ENCODE results near the gene FBL.

FBL gene

GRCh38 chr19:39842693-39843435 is 3.3 kb downstream of the FBL start:
- DNase-seq (ENCODE audit: low spot score), result no peak

DNA sequence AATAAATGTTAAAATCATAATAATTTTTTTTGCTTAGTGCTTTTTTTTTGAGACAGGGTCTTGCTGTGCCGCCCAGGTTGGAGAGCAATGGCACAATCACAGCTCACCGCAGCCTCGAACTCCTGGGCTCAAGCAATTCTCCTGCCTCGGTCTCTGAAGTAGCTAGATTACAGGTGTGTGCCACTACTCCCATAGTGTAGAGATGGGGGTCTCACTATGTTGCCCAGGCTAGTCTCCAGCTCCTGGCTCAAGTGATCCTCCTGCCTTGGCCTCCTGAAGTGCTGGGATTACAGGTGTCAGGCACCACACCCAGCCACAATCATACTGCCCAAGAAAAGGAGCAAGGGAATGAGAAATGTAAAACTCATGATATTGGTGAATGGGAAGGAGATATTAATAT is 5.1 kb downstream of the FBL start:
- no peak for DNase-seq (ENCODE audit: low spot score)

DNA sequence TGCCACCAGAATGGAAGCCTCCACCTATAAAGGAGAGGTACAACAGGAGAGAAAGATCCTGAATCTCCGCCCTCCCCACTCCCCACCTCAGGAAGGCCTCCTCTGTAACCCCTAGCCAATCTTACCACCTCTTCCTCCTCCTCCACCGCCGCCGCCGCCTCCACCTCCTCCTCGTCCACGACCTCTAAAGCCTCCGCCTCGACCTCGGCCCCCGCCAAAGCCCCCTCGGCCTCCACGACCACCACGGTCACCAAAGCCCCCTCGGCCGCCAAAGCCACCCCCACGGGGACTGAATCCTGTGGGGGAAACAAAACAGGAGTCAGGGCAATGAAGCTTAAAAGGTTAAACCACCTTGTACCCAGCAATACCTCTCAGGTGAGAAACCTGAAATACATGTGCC is 5.7 kb downstream of the FBL start:
- no peak for DNase-seq (ENCODE audit: low spot score)

DNA sequence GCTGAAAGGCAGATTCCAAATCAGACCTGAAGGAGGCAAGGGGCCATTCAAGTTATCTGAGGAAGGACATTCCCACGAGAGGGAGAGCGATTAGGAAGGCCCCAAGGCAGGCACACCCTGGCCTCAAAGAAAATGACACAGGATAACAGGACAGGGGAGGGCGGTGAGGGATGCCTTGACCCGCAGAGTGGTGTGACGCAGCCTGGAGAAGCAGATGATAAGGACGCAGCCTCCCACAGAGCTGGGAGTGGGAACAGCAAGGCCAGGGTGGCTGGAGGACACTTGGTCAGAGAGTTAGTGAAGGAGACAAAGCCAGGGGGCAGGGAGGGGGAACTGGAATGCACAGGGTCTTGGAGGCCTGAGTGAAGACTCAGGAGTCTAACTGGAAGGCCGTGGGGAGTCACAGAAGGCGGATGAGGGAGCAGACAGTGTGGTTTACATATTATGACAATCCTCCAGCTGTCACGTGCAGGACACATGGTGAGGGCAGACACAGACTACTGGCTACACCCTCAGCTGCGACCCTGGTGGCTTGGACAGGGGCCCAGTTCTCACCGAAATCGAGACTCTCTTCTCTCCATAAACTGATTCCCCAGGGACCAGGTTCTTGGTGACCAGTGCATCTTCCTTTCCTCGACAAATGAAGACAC is 6.4 kb downstream of the FBL start:
- no peak for DNase-seq (ENCODE audit: low spot score)

DNA sequence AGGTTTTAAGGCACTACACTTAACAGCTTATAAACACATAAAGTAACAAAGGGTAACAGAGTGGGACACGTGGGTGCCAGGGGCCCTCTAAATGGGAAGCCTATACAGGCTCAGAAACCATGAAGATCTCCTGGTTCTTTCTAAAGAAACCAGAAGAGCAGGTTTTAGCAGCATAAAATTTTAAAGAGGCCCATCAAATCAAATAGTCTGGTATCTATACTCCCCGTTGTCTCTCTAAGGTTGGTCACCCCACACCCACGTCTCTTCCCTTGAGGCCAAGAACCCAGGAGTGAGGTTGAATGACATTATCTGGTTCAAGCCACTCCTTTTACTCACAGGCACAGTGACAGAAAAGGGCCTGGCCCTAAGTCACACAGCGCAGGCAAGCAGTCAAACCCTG is 7.6 kb downstream of the FBL start:
- no peak for DNase-seq (ENCODE audit: low spot score)

DNA sequence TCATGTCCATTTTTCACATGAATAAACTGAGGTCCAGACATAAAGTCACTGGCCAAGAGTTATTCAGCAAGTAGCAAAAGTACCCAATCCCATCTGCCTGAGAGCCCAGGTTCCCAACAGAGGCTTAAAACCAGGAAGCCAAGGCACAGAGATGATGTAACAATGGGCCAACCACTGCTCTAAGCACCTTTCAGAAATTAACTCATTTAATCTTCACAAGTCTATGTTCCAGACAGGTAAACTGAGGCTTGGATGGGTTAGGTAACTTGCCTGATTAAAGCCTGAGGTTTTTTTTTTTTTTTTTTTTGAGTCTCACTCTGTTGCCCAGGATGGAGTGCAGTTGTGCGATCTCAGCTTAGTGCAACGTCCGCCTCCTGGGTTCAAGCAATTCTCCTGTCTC is 8.2 kb downstream of the FBL start:
- DNase-seq (ENCODE audit: low spot score), result no peak

DNA sequence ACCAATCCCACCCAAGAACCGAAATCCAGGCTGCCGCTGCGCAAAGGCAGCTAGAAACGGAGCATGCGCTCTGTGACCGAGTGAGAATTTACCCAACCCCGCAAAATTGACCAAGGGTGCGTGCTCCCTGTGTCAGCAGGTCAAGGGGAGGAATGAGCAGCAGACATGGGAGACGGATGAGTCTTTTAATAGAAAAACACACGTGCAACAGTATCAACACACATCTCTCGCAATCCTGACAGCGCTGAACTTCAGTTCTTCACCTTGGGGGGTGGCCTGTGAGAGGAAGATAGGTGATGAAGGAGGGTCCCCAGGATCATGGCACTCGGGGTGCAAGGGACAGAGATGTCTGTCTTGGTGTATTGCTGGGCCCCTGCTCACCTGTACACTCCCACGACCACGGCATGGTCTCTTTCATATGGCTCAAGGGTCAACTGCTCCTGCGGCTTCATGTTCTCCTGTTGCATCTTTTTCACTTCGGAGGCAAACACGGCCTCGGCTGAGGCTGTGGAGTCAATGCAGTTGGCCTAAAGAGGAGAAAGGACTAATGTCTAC is 11.8 kb downstream of the FBL start:
- DNase-seq (ENCODE audit: low spot score), result no peak

GRCh38 chr19:39833464-39834286 is 12.5 kb downstream of the FBL start, which contains the start of gene DYRK1B:
DYRK1B (minus strand) TSS chr19:39834162; CDS start chr19:39831867, 2,295 bp downstream.
- DNase-seq (ENCODE audit: low spot score), result peak; percentile 92

DNA sequence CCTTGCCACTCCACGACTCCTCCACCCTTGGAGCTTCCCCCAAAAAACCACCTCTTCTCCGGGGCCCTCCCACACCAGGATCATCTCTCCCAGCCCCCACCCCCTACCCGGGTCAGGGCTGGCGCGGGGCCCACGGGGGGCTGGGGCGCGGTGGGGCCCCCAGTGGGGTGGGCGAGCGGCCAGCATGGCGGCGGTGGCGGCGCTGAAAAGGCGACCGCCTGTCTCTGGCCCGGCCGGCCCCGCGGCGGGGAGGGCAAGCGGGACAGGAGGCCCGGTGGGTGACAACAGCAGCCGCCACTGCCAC is 13.1 kb downstream of the FBL start:
- no peak for DNase-seq (ENCODE audit: low spot score)

DNA sequence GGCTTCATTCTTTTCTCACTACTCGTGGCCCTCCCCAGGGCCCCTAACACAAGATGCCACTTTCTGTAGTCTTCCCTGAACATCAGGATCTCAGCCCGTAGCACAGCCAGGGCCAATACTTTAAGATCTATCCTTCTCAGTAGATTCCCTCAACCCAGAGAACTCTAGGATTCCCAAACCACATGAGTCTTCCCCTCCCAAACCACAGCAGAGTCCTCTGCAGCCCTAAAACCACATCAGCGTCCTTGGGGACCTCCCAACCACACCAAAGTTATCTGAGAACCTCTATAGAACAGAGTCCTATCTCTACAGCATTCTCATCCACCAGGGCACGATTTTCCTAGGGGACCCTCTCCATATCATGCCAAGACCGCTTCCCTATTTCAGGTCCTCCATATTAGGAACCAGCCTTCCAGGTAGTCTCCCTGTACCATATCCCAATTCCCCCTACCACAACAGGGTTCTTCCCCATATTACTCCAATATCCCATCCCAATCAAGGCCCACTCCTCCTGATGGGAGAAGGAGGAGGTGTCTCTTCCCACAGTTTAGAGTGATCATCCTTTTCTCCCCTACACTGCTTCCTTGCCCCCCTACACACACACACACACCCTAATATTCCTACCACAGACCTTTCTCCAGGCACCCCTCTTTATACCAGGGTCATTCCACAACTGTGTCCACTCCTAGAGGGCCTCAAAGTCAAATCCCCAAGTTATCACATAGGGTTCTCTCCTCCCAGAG is 13.7 kb downstream of the FBL start:
- DNase-seq (ENCODE audit: low spot score), result no peak

- DNase-seq (ENCODE audit: low spot score), result no peak
Measured at GRCh38 chr19:39831679-39832078, 14.5 kb downstream of the FBL start.

DNA sequence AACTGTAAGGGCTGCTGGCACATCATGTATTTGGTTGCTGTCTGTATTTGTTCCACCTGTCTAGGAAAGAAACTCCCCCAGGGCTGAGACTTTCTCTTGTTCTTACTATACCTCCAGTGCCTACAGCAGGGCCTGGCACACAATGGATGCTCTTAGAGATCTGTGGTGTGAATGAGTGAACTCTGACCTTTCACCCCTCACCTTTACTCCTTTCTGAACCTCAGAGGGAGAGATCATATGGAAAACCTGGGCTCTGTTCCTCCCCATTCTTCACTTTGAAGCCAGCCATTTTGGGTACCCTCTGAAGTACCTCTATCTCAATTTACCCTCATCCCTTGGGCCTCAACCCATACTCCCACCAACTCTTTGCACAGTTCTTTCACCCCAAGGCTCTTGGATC is 15.3 kb downstream of the FBL start:
- DNase-seq (ENCODE audit: low spot score), result no peak

DNA sequence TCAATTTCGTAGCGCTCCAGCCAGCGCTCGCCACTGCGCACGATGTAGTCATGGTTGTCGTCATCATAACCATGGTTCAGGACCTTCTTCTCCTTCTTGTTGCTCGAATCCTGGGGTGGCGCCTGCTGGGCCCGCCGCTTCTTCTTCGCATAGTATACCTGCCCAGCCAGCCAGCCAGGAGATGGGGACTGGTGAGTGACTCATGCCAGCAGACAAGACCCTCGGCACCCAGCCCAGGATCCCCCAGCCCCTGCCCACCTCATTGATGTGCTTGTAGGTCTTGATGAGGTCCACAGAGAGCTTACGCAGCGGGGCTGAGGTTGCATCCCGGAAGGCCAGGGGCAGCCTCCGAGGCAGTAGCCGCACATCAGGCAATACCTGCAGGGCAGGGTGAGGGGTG is 15.8 kb downstream of the FBL start:
- DNase-seq (ENCODE audit: low spot score), result no peak

GRCh38 chr19:39829702-39830275 is 16.4 kb downstream of the FBL start:
- DNase-seq (ENCODE audit: low spot score), result no peak

- DNase-seq (ENCODE audit: low spot score), result no peak
Measured at GRCh38 chr19:39828654-39829032, 17.5 kb downstream of the FBL start.

- no peak for DNase-seq (ENCODE audit: low spot score)
Measured at GRCh38 chr19:39828015-39828653, 18.0 kb downstream of the FBL start.

GRCh38 chr19:39827216-39827615 is 19.0 kb downstream of the FBL start:
- no peak for DNase-seq (ENCODE audit: low spot score)

GRCh38 chr19:39826311-39826945 is 19.8 kb downstream of the FBL start:
- DNase-seq (ENCODE audit: low spot score), result no peak

- no peak for DNase-seq (ENCODE audit: low spot score)
Measured at GRCh38 chr19:39825531-39826076, 20.6 kb downstream of the FBL start.

DNA sequence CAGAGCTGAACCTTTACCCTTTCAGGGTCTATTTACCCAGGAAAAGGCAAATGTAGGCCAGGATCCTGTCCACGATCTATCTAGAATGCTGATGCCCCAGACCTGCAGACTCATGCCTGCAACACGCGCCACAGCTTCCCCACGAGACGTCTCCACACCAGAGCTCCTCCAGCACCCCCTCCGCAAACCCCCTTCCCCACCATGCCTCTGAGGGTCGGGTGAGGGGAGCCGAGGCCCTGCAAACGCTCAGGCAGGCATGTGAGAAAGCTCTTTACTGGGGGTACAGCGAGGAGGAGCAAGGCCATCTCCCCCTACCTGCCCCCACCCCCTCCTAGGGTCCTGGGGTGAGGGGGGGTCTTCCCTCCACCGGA is 21.1 kb downstream of the FBL start:
- DNase-seq (ENCODE audit: low spot score), result no peak
